Stomach smooth muscle (tissue), 2 donors: ENCODE results near the gene GABARAPL1.

Experiments
- H3K27ac ChIP-seq: one replicate; pipeline ENCODE4 v1.7.0; 2013; ENCODE audit warnings: mild to moderate bottlenecking, low read length, inconsistent platforms
- H3K27me3 ChIP-seq, 2 donors: one replicate each; pipeline ENCODE4 v1.7.0; 2013; ENCODE audit warnings: low read length in 2 of 2; ENCODE audit not compliant: insufficient read depth in 2 of 2, control insufficient read depth in 1 of 2
- H3K36me3 ChIP-seq, 2 donors: one replicate each; pipeline ENCODE4 v1.7.0; 2013; ENCODE audit warnings: low read length in 2 of 2; ENCODE audit not compliant: control insufficient read depth in 2 of 2, insufficient read depth in 2 of 2
- H3K4me1 ChIP-seq: one replicate; pipeline ENCODE4 v1.7.0; 2013; ENCODE audit warnings: low read length; ENCODE audit not compliant: control insufficient read depth, insufficient read depth
- H3K4me3 ChIP-seq, 2 donors: one replicate each; pipeline ENCODE4 v1.7.0; 2013; ENCODE audit warnings: low read length in 2 of 2
- H3K9ac ChIP-seq, 2 donors: one replicate each; pipeline ENCODE4 v1.7.0; 2013; ENCODE audit warnings: low read length in 2 of 2, mild to moderate bottlenecking in 1 of 2
- H3K9me3 ChIP-seq, 2 donors: one replicate each; pipeline ENCODE4 v1.7.0; 2013; ENCODE audit warnings: low read length in 2 of 2; ENCODE audit not compliant: control insufficient read depth in 2 of 2
- donor health status: healthy.
- donor health status: Pancreatic carcinoma.

The GABARAPL1 gene

DNA sequence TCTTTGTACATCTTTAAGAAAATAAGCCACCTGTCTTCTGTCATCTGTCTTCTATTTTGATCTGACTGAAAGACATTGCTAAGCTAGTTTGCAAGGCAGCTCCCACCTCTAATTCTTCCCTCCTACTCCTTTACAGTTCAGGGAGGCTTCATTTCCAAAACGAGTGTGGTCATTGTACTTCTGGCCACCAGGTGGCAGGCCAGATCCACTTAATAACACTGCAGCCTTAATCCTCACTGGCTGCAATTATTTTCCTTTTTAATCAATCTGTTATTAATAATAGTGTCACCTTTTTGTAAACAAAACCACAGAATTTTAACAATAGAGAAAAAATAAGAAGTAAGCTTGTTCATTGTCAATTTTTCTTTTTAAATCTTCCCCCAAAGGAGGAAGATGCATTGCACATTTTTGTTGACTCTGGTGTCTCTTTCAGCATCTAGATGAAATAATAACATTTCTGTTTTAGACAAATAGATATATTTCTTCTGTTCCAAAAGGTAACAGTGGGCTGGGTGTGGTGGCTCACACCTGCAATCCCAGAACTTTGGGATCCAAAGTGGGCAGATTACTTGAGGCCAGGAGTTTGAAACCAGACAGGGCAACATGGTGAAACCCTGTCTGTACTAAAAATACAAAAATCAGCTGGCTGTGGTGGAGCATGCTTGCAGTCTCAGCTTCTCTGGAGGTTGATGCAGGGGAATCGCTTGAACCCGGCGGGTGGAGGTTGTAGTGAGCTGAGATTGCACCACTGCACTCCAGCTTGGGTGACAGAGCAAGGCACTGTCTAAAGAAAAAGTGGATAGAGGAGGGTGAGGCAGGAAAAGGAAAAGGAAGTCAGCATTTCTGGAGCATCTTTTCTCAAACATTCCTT lies 23.3 kb downstream of the GABARAPL1 start:
- Histone ChIP-seq H3K4me3 (no peak overlapping the region), H3K27me3 (no peaks in the 10 kb centered on the region), H3K9me3 (no peaks in the 10 kb centered on the region), H3K4me1 (no peaks in the 10 kb centered on the region), H3K9ac (no peak overlapping the region), H3K27ac (no peak overlapping the region), H3K36me3 (no peaks in the 10 kb centered on the region)

DNA sequence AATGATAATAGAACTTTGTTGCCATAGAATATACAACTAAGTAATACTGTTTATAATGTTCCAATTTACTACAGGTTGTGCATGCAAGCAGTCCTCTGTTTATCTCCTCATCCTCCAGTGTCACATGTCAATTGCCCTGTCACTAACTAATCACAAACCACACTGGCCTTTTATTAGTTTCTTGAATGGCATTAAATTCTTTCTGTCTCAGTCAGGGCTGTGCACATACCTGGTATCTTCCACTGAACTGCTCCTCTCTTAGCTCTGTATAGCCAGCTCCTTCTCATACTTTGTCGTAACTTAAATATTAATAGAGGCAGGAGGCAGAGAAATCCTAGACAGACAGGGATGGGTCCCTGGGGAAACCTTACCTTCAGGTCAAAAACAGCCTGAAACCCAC lies 24.0 kb downstream of the GABARAPL1 start:
- no peak overlapping the region for H3K27ac ChIP-seq
- no peaks in the 10 kb centered on the region for H3K4me1 ChIP-seq
- H3K9me3 ChIP-seq, result no peaks in the 10 kb centered on the region
- no peaks in the 10 kb centered on the region for H3K36me3 ChIP-seq
- H3K27me3 ChIP-seq, result no peaks in the 10 kb centered on the region
- H3K4me3 ChIP-seq, result no peak overlapping the region
- no peak overlapping the region for H3K9ac ChIP-seq

GRCh38 chr12:10238526-10238925 lies 25.8 kb downstream of the GABARAPL1 start:
- H3K4me3 ChIP-seq, result no peak overlapping the region
- no peaks in the 10 kb centered on the region for H3K9me3 ChIP-seq
- no peak overlapping the region for H3K9ac ChIP-seq
- H3K4me1 ChIP-seq, result no peaks in the 10 kb centered on the region
- H3K36me3 ChIP-seq, result no peaks in the 10 kb centered on the region
- H3K27me3 ChIP-seq, result no peaks in the 10 kb centered on the region
- H3K27ac ChIP-seq, result no peak overlapping the region

DNA sequence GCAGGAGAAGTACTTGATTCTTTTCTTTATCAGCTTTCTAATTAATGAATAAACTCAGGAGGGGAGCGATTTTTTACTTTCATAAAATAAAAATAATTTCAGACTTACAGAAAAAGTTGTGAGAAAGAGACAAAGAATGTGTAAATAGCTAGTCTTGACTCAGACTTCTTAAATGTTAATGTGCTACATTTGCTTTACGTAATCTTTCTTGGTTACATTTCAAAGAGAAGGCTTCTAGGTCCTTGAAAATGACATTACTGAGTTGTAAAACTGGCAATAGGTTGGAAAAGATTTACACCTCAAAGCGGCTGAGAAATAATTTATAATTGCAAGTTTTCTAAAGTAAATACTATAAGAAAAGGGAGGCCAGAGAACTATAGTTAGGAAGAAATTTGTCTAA lies 28.6 kb downstream of the GABARAPL1 start:
- no peak overlapping the region for H3K9ac ChIP-seq
- no peak overlapping the region for H3K4me3 ChIP-seq
- no peak overlapping the region for H3K27ac ChIP-seq
- H3K27me3 ChIP-seq, result no peaks in the 10 kb centered on the region
- no peaks in the 10 kb centered on the region for H3K4me1 ChIP-seq
- H3K9me3 ChIP-seq, result no peaks in the 10 kb centered on the region
- H3K36me3 ChIP-seq, result no peaks in the 10 kb centered on the region

GRCh38 chr12:10241727-10242126 lies 29.1 kb downstream of the GABARAPL1 start:
- no peak overlapping the region for H3K4me3 ChIP-seq
- H3K36me3 ChIP-seq, result no peaks in the 10 kb centered on the region
- no peaks in the 10 kb centered on the region for H3K4me1 ChIP-seq
- H3K9ac ChIP-seq, result no peak overlapping the region
- no peaks in the 10 kb centered on the region for H3K27me3 ChIP-seq
- no peak overlapping the region for H3K27ac ChIP-seq
- no peaks in the 10 kb centered on the region for H3K9me3 ChIP-seq

GRCh38 chr12:10242539-10242938 lies 29.9 kb downstream of the GABARAPL1 start:
- Histone ChIP-seq H3K4me3 (no peak overlapping the region), H3K36me3 (no peaks in the 10 kb centered on the region), H3K27me3 (no peaks in the 10 kb centered on the region), H3K27ac (no peak overlapping the region), H3K9me3 (no peaks in the 10 kb centered on the region), H3K4me1 (no peaks in the 10 kb centered on the region), H3K9ac (no peak overlapping the region)

- Histone ChIP-seq H3K4me1 (no peaks in the 10 kb centered on the region), H3K4me3 (no peak overlapping the region), H3K27ac (no peak overlapping the region), H3K9me3 (no peaks in the 10 kb centered on the region), H3K27me3 (no peaks in the 10 kb centered on the region), H3K36me3 (no peaks in the 10 kb centered on the region), H3K9ac (no peak overlapping the region)
Observed at GRCh38 chr12:10243818-10244520, 31.3 kb downstream of the GABARAPL1 start.

GRCh38 chr12:10247436-10248058 lies 34.9 kb downstream of the GABARAPL1 start:
- no peaks in the 10 kb centered on the region for H3K27me3 ChIP-seq
- no peak overlapping the region for H3K27ac ChIP-seq
- H3K4me3 ChIP-seq, result no peak overlapping the region
- H3K9ac ChIP-seq, result no peak overlapping the region
- no peaks in the 10 kb centered on the region for H3K4me1 ChIP-seq
- no peaks in the 10 kb centered on the region for H3K9me3 ChIP-seq
- no peaks in the 10 kb centered on the region for H3K36me3 ChIP-seq

GRCh38 chr12:10249690-10250455 lies 37.2 kb downstream of the GABARAPL1 start:
- H3K9ac ChIP-seq, result no peak overlapping the region
- H3K36me3 ChIP-seq, result no peaks in the 10 kb centered on the region
- no peaks in the 10 kb centered on the region for H3K27me3 ChIP-seq
- H3K4me1 ChIP-seq, result no peaks in the 10 kb centered on the region
- H3K27ac ChIP-seq, result no peak overlapping the region
- H3K9me3 ChIP-seq, result no peaks in the 10 kb centered on the region
- no peak overlapping the region for H3K4me3 ChIP-seq

DNA sequence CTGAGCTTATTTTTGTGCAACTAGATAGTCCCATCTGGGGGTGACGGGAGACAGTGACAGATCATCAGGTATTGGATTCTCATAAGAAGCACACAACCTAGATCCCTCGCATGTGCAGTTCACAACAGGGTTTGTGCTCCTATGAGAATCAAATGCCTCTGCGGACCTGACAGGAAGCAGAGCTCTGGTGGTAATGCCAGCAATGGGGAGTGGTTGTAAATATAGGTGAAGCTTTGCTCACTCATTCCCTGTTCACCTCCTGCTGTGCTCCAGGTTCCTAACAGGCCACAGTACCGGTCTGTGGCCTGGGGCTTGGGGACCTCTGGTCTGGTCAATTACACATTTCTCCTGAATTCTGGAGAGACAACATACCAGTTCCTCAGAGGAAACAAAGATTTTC lies 39.0 kb downstream of the GABARAPL1 start:
- Histone ChIP-seq H3K9me3 (peaks cover 0 to 3% of the 10 kb centered on the region in 2 donors), H3K9ac (no peak overlapping the region)

More for the DNA sequence above, 39.0 kb downstream of the GABARAPL1 start:
- H3K36me3 ChIP-seq, result no peaks in the 10 kb centered on the region
- H3K27ac ChIP-seq, result no peak overlapping the region
- H3K4me3 ChIP-seq, result no peak overlapping the region
- H3K27me3 ChIP-seq, result no peaks in the 10 kb centered on the region
- no peaks in the 10 kb centered on the region for H3K4me1 ChIP-seq
